Breast epithelium (tissue), 4 donors: ENCODE results near the gene SMIM31. TPM values are rescaled to one million over a fixed set of nuclear protein-coding genes. Genes with fewer than 3 reads are reported as not detected.

Experiments
- DNase-seq, 2 donors: peaks; one replicate each; pipeline ENCODE4 v3.0.0-alpha.2; 2019; ENCODE audit warnings: low spot score in 2 of 2
- H3K27ac ChIP-seq, 2 donors: fragments of 200-600 bp; sonication (generic) in 1 of 2; one replicate each; pipeline ENCODE4 v1.5.1; 2016 to 2019; ENCODE audit warnings: mild to moderate bottlenecking in 1 of 2
- H3K27me3 ChIP-seq, 2 donors: fragments of 200-600 bp; sonication (generic) in 1 of 2; one replicate each; pipeline versions ENCODE4 v1.5.1 to v1.6.0; 2017 to 2019; ENCODE audit warnings: control low read depth in 1 of 2, mild to moderate bottlenecking in 1 of 2
- H3K36me3 ChIP-seq: fragments of 200-600 bp; one replicate; pipeline ENCODE4 v1.5.1; 2019
- H3K4me1 ChIP-seq, 2 donors: fragments of 200-600 bp; sonication (generic); one replicate each; pipeline ENCODE4 v1.5.1; 2016 to 2019; ENCODE audit warnings: control low read depth in 1 of 2
- H3K4me3 ChIP-seq, 3 donors: fragments of 200-600 bp; sonication (generic); 1 replicate in 2 of 3; 2 replicates in 1 of 3; pipeline ENCODE4 v1.5.1; 2016 to 2019; ENCODE audit warnings: mild to moderate bottlenecking in 3 of 3, moderate library complexity in 2 of 3
- H3K9me3 ChIP-seq, 2 donors: fragments of 200-600 bp; sonication (generic) in 1 of 2; one replicate each; pipeline ENCODE4 v1.5.1; 2016 to 2019; ENCODE audit warnings: control low read depth in 1 of 2
- CTCF ChIP-seq, 3 donors: fragments of 450-650 bp; IDR thresholded peaks; one replicate each; pipeline ENCODE4 v1.5.1; 2016 to 2017; ENCODE audit warnings: antibody characterized with exemption in 3 of 3, mild to moderate bottlenecking in 3 of 3, moderate library complexity in 3 of 3
- POLR2A ChIP-seq: fragments of 450-650 bp; IDR thresholded peaks from one replicate; pipeline ENCODE4 v1.6.1; 2016; ENCODE audit warnings: antibody characterized with exemption, mild to moderate bottlenecking, moderate library complexity
- POLR2AphosphoS5 ChIP-seq, 3 donors: sonication (generic); formaldehyde crosslinking; IDR thresholded peaks; one replicate each; pipeline ENCODE4 v1.6.1; 2017; ENCODE audit warnings: antibody characterized with exemption in 3 of 3
- intact Hi-C: fragments of 100-400 bp; cut with DNase I; formaldehyde crosslinking; loops from one replicate; pipeline ENCODE4 v1.15.1; 2023; ENCODE audit warnings: low total_unique reads
- total RNA-seq, 3 donors: library from RNA; depleted of rRNA; stranded (reverse); fragments of >200 nt; gene quantifications; one replicate each; pipeline ENCODE4 v1.1.0, GENCODE V29; 2016

SMIM31 gene
- total RNA-seq, 3 donors from 2014 or later: 0.44 to 0.66 TPM; not detected in 1

DNA sequence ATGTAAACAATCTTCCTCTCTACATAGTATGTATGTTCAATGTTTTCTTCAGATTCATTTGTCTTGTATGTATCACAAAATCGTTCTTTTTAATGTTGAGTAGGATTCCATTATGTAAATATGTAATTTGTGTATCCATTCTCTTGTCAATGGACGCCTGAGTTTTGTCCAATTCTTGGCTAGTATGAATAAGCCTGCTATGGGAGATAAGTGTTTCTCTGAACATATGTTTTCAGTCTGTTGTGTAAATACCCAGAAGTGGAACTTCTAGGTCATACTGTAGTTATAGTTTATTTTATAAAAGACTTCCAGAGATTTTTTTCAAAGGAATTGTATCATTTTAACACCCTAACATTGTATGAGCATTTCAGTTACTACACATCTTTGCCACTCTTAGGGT is 2.8 kb downstream of the SMIM31 start:
- Histone ChIP-seq H3K27me3 (no peaks in the 10 kb centered on the region), H3K27ac (no peak overlapping the region), H3K36me3 (no peaks in the 10 kb centered on the region), H3K9me3 (peaks cover 0 to 6% of the 10 kb centered on the region in 2 donors), H3K4me1 (no peaks in the 10 kb centered on the region), H3K4me3 (no peak overlapping the region)
- no peak for DNase-seq
- TF ChIP-seq POLR2AphosphoS5 (IDR thresholded peaks at IDR 0.05) (no peak), CTCF (IDR thresholded peaks at IDR 0.05) (no peak), POLR2A (no peak)
- intact Hi-C loops: no loop called here

DNA sequence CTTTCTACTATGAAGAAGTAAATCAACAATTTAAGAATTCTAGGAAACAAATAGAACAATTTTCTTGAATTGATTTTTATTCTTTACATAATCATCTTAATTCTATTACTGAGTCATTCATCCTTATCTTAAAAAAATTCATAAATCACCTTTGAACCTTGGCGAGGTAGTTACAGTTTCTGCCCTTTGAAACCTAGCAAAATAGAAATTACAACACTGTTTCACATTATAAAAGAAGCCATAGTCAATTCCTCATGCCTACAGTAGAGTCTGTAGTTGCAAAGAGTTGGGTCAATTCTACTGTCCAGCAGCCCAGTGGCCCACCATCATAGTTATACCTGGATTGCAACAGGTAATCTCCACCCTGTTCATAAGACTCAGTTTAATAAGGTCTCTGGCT is 7.3 kb downstream of the SMIM31 start:
- intact Hi-C loops: no loop called here
- no peaks in the 10 kb centered on the region for H3K9me3 ChIP-seq
- TF ChIP-seq POLR2AphosphoS5 (IDR thresholded peaks at IDR 0.05) (no peak), CTCF (IDR thresholded peaks at IDR 0.05) (no peak), POLR2A (no peak)
- no peak overlapping the region for H3K4me3 ChIP-seq
- no peaks in the 10 kb centered on the region for H3K36me3 ChIP-seq
- no peak overlapping the region for H3K27ac ChIP-seq
- no peaks in the 10 kb centered on the region for H3K4me1 ChIP-seq
- DNase-seq: no peak
- H3K27me3 ChIP-seq: no peaks in the 10 kb centered on the region

GRCh38 chr4:164761746-164762275 is 7.9 kb downstream of the SMIM31 start:
- Histone ChIP-seq H3K4me3 (no peak overlapping the region), H3K36me3 (no peaks in the 10 kb centered on the region), H3K4me1 (no peaks in the 10 kb centered on the region), H3K9me3 (no peaks in the 10 kb centered on the region), H3K27ac (no peak overlapping the region), H3K27me3 (no peaks in the 10 kb centered on the region)
- TF ChIP-seq POLR2A (no peak), POLR2AphosphoS5 (IDR thresholded peaks at IDR 0.05) (no peak), CTCF (IDR thresholded peaks at IDR 0.05) (no peak)
- no peak for DNase-seq
- intact Hi-C loops: no loop called here

- Histone ChIP-seq H3K27ac (no peak overlapping the region), H3K9me3 (no peaks in the 10 kb centered on the region), H3K27me3 (no peaks in the 10 kb centered on the region), H3K4me3 (no peak overlapping the region), H3K4me1 (no peaks in the 10 kb centered on the region), H3K36me3 (no peaks in the 10 kb centered on the region)
- intact Hi-C loops: no loop called here
- DNase-seq: no peak
- TF ChIP-seq CTCF (IDR thresholded peaks at IDR 0.05): no peak
- no peak for TF ChIP-seq POLR2A
- no peak for TF ChIP-seq POLR2AphosphoS5 (IDR thresholded peaks at IDR 0.05)
These were observed 11.2 kb downstream of the SMIM31 start for GRCh38 chr4:164765096-164765495.

DNA sequence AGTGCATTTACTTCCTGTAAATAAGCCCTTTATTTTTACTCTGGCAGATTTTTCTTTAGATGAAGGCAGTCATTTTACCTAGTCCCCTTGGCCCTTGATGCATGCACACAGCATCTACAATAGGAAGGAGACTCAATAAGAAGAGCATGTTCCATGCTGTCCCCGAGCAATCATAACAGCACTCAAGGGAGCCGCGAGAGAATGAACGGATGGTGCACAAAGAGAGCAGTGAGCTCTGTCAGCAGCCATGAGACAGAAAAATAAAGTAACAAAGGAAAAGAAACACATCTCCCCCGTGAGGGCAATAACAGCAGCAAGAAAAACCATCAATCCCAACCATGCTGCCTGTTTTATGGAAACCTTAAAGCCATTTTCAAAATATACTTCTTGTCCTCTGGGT is 11.9 kb downstream of the SMIM31 start:
- Histone ChIP-seq H3K4me3 (no peak overlapping the region), H3K9me3 (no peaks in the 10 kb centered on the region), H3K36me3 (no peaks in the 10 kb centered on the region), H3K4me1 (no peaks in the 10 kb centered on the region), H3K27ac (no peak overlapping the region), H3K27me3 (no peaks in the 10 kb centered on the region)
- TF ChIP-seq POLR2AphosphoS5 (IDR thresholded peaks at IDR 0.05) (no peak), POLR2A (no peak), CTCF (IDR thresholded peaks at IDR 0.05) (no peak)
- DNase-seq: no peak
- intact Hi-C loops: no loop called here
